AG04450 (cell line): ENCODE data around the gene POC1A. TPM values are rescaled to one million over a fixed set of nuclear protein-coding genes. Genes with fewer than 3 reads are reported as not detected.
"Not testable (repeated sequence)": the region's sequence is repeated elsewhere in the genome, so short reads cannot be mapped to it uniquely, and the experiment has no call there.

Experiments
- CTCF ChIA-PET: fragments of 300-600, 350-600 bp; formaldehyde crosslinking; extraction: SDS; loops from one replicate; lab custom pipeline; 2022; ENCODE audit warnings: antibody characterized with exemption, inconsistent platforms; lab: Charles Lee
- POLR2A ChIA-PET: fragments of 350-600 bp; formaldehyde crosslinking; extraction: SDS; loops from one replicate; lab custom pipeline; 2021; ENCODE audit warnings: antibody characterized with exemption, inconsistent platforms; lab: Yijun Ruan, JAX
- DNase-seq: peaks from one replicate; pipeline ENCODE4 v3.0.0-alpha.2; 2011; ENCODE audit warnings: low read depth, low spot score
- H3K27ac ChIP-seq: one replicate; pipeline ENCODE4 v1.5.1; 2012; ENCODE audit warnings: low read depth, low read length, control low read depth
- H3K27me3 ChIP-seq: one replicate; pipeline ENCODE4 v1.6.0; 2012; ENCODE audit warnings: low read length; ENCODE audit not compliant: control insufficient read depth, insufficient read depth
- H3K4me3 ChIP-seq: 2 replicates; pipeline ENCODE4 v1.5.1; 2011; ENCODE audit warnings: mild to moderate bottlenecking, low read depth, low read length, control low read depth
- H3K9me3 ChIP-seq: 2 replicates; pipeline ENCODE4 v1.5.1; 2012; ENCODE audit warnings: low read length; ENCODE audit not compliant: control insufficient read depth, insufficient read depth
- CTCF ChIP-seq: IDR thresholded peaks from 2 replicates; pipeline ENCODE4 v1.5.1; 2011; ENCODE audit warnings: low read depth, low read length, control low read depth, inconsistent platforms
- polyA plus RNA-seq: library from polyadenylated mRNA; depleted of rRNA; stranded (reverse); fragments of >200 nt; gene quantifications from 2 replicates; pipeline ENCODE4 v1.2.3, GENCODE V29; 2011

POC1A gene
- polyA plus RNA-seq, 1 experiment = 4.1 TPM

GRCh38 chr3:52181543-52181942 is 27.3 kb upstream of the POC1A start:
- ChIA-PET POLR2A (interaction anchor here (0.5 to 0.7 kb wide), 2 partner anchors 23 to 33 kb away, joined by 3 to 6 read pairs; no protein-coding TSS in a partner anchor), CTCF (interaction anchor here (1.8 kb wide), 1 partner anchor 39 kb away, joined by 5 read pairs; no protein-coding TSS in a partner anchor)
- no peaks in the 10 kb centered on the region for H3K9me3 ChIP-seq
- no peak for DNase-seq
- TF ChIP-seq CTCF = no peak
- no peak overlapping the region for H3K27ac ChIP-seq
- H3K4me3 ChIP-seq = no peak overlapping the region
- peaks cover 2% of the 10 kb centered on the region for H3K27me3 ChIP-seq

- Histone ChIP-seq H3K9me3 (no peaks in the 10 kb centered on the region), H3K27me3 (peaks cover 2% of the 10 kb centered on the region), H3K4me3 (no peak overlapping the region), H3K27ac (no peak overlapping the region)
- POLR2A ChIA-PET = no interaction called here
- TF ChIP-seq CTCF = no peak
- no peak for DNase-seq
- CTCF ChIA-PET = no interaction called here
These were observed 24.3 kb upstream of the POC1A start for GRCh38 chr3:52178537-52178936.

- H3K9me3 ChIP-seq, DNase-seq, CTCF ChIA-PET, POLR2A ChIA-PET, H3K27me3 ChIP-seq, H3K4me3 ChIP-seq, H3K27ac ChIP-seq: not testable (repeated sequence)
These were observed 23.9 kb upstream of the POC1A start for GRCh38 chr3:52178126-52178525.

- no peak for DNase-seq
- CTCF ChIA-PET = no interaction called here
- Histone ChIP-seq H3K4me3 (no peak overlapping the region), H3K27me3 (peaks cover 2% of the 10 kb centered on the region), H3K27ac (no peak overlapping the region), H3K9me3 (no peaks in the 10 kb centered on the region)
- no peak for TF ChIP-seq CTCF
- POLR2A ChIA-PET = no interaction called here
These were observed 23.4 kb upstream of the POC1A start for GRCh38 chr3:52177701-52178042.

- Histone ChIP-seq H3K4me3 (no peak overlapping the region), H3K27me3 (peaks cover 2% of the 10 kb centered on the region), H3K27ac (no peak overlapping the region), H3K9me3 (no peaks in the 10 kb centered on the region)
- CTCF ChIA-PET = no interaction called here
- POLR2A ChIA-PET = no interaction called here
- DNase-seq = no peak
- no peak for TF ChIP-seq CTCF
These were observed 22.9 kb upstream of the POC1A start for GRCh38 chr3:52176951-52177700.
